Urinary bladder (tissue), 4 donors: ENCODE results near the gene ZNRF3. TPM values are rescaled to one million over a fixed set of nuclear protein-coding genes. Genes with fewer than 3 reads are reported as not detected.

Source experiments
- DNase-seq: peaks from one replicate; pipeline ENCODE4 v3.0.0-alpha.2; 2015; ENCODE audit errors: extremely low spot score
- H3K27ac ChIP-seq: one replicate; pipeline ENCODE4 v1.5.1; 2013; ENCODE audit warnings: low read depth, mild to moderate bottlenecking, moderate library complexity
- H3K36me3 ChIP-seq: one replicate; pipeline ENCODE4 v1.6.1; 2013; ENCODE audit warnings: mild to moderate bottlenecking, moderate library complexity; ENCODE audit not compliant: insufficient read depth
- H3K4me1 ChIP-seq: one replicate; pipeline ENCODE4 v1.6.1; 2013; ENCODE audit warnings: mild to moderate bottlenecking, moderate library complexity; ENCODE audit not compliant: insufficient read depth
- H3K4me3 ChIP-seq: one replicate; pipeline ENCODE4 v1.5.1; 2013; ENCODE audit warnings: low read depth, low read length
- WGBS: extraction: QIAGEN DNeasy Blood & Tissue Kit; methylation state at CpG from one replicate; pipeline ENCODE4 v1.1.7; 2013; 5-methylcytosine and 5-hydroxymethylcytosine counted together
- polyA plus RNA-seq: library from polyadenylated mRNA; stranded (reverse); fragments of 200-250 nt; gene quantifications from one replicate; pipeline ENCODE4 v1.2.3, GENCODE V29; 2013
- total RNA-seq: library from RNA; depleted of rRNA; stranded (reverse); fragments of >200 nt; gene quantifications from one replicate; pipeline ENCODE4 v1.2.3, GENCODE V29; 2014
- donor health status: healthy with polysubstance abuse.
- donor health status: healthy.

ZNRF3 gene
- total and polyA plus RNA-seq, 2 donors: 7.4 to 8.7 TPM

DNA sequence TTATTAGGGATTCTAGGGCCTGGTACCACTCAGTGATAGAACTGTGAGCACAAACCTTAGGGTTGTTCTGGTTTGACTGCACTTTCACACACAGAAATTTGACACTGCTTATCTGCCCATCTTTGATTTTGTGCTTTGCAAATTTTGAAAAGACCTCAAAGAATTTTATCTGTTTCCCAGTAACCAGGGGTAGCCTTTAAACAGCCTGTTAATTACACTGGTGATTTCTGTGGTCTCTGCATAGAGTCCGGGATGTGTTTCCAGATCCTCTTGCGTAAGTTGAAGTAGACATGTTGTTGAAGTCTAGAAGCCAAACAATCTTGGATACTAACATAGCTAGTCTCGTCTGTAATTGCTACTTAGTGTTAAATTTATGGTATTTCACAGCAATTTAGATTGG, 103.0 kb downstream of the ZNRF3 start:
- WGBS: 68% methylated on average over 3 of the region's 3 CpGs
- H3K4me3 ChIP-seq: no peak overlapping the region

GRCh38 chr22:28988457-28988856, 105.1 kb downstream of the ZNRF3 start:
- H3K4me3 ChIP-seq: no peak overlapping the region
- H3K27ac ChIP-seq: no peak overlapping the region
- DNase-seq: no peak
- H3K36me3 ChIP-seq: no peaks in the 10 kb centered on the region
- 96% methylated on average over 4 of the region's 4 CpGs for WGBS
- no peaks in the 10 kb centered on the region for H3K4me1 ChIP-seq

More for the DNA sequence above, 103.0 kb downstream of the ZNRF3 start:
- H3K4me1 ChIP-seq: no peaks in the 10 kb centered on the region
- H3K27ac ChIP-seq: no peak overlapping the region
- no peak for DNase-seq
- no peaks in the 10 kb centered on the region for H3K36me3 ChIP-seq

DNA sequence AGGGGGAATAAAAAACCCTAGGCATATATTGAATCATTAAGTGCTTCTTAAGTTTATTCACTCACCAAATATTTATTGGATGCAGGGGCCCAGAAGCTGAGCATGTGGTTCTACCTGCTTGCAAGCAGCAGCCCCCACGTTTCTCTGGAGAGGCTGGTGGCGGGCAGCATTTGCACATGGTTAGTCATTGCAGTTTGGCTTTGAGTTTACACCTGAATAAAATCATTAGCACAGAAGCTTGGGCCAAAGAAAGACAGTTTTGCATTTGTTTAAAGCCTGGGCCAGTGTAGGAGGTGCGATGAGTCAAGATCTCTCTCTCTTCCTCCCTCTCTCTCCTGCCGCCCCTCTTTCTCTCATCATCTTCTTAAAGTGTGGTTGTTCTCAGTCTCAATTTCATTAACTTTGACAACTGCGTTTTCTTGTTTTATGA, 105.7 kb downstream of the ZNRF3 start:
- no peak for DNase-seq
- WGBS: 72% methylated on average over 5 of the region's 5 CpGs
- no peak overlapping the region for H3K4me3 ChIP-seq
- H3K36me3 ChIP-seq: no peaks in the 10 kb centered on the region
- no peaks in the 10 kb centered on the region for H3K4me1 ChIP-seq
- no peak overlapping the region for H3K27ac ChIP-seq

- DNase-seq: no peak
- Histone ChIP-seq H3K36me3 (no peaks in the 10 kb centered on the region), H3K4me3 (no peak overlapping the region), H3K4me1 (no peaks in the 10 kb centered on the region), H3K27ac (no peak overlapping the region)
- WGBS: 42% methylated on average over 7 of the region's 7 CpGs
These were observed 106.1 kb downstream of the ZNRF3 start for GRCh38 chr22:28989484-28989883.

- WGBS: 66% methylated on average over 4 of the region's 4 CpGs
- Histone ChIP-seq H3K36me3 (no peaks in the 10 kb centered on the region), H3K4me1 (no peaks in the 10 kb centered on the region), H3K4me3 (no peak overlapping the region), H3K27ac (no peak overlapping the region)
- no peak for DNase-seq
These were observed 106.5 kb downstream of the ZNRF3 start for GRCh38 chr22:28989912-28990311.

DNA sequence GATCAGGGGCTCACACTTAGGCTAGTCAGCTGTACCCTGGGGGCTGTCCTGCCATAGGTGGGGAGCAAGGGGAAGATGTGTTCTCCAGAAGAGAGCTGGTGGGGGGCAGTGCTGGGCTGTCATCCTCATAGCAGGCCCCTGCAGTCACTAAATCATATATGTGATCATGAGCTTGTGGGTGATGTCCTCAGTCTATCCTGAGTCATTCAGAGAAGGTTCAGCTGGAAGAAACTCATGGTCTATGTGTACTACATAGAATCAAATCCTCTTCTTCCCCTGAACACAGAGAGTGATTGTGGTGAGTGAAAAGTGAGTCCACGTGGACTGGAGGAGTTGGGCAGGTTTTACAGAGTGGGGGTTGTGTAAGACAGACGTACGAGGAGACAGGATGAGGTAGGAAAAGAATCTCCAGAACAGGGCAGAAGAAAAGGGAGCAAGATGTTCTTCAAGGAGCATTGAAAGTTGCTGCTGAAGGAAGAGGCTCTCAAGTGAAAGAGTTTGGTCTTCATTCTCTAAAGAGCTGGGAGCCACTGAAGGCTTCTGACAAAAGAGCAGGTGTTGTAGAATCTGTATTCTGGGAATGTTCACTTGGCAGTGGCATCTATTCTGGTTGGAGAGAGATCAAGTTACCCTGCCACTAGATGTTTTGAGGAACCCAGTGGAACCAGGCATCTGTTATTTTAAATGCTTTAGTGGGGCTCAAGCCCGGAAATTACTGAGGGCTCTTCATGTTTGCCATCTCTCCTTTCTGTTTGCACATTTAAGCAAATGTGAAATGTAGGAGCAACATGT, 109.4 kb downstream of the ZNRF3 start:
- Histone ChIP-seq H3K4me1 (no peaks in the 10 kb centered on the region), H3K27ac (no peak overlapping the region), H3K4me3 (no peak overlapping the region), H3K36me3 (no peaks in the 10 kb centered on the region)
- no peak for DNase-seq
- 91% methylated on average over 4 of the region's 4 CpGs for WGBS

DNA sequence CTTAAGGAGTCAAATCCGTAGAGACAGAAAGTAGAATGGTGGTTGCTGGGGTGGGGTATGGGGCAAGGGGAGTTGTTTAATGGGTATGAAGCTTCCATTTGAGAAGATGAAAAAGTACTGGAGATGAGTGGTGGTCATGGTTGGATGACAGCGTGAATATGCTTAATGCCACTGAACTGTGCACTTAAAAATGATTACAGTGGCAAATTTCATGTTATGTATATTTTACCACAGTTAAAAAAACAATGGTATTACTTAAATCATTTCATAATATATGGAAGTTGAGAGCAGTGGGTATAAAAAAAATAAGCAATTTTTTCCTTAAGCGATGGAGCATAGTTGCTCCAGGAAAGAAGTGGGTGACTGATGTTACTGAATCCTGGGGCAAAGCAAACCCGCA, 111.2 kb downstream of the ZNRF3 start:
- Histone ChIP-seq H3K27ac (no peak overlapping the region), H3K4me1 (no peaks in the 10 kb centered on the region), H3K4me3 (no peak overlapping the region), H3K36me3 (no peaks in the 10 kb centered on the region)
- over 99% methylated on average over 4 of the region's 4 CpGs for WGBS
- no peak for DNase-seq

DNA sequence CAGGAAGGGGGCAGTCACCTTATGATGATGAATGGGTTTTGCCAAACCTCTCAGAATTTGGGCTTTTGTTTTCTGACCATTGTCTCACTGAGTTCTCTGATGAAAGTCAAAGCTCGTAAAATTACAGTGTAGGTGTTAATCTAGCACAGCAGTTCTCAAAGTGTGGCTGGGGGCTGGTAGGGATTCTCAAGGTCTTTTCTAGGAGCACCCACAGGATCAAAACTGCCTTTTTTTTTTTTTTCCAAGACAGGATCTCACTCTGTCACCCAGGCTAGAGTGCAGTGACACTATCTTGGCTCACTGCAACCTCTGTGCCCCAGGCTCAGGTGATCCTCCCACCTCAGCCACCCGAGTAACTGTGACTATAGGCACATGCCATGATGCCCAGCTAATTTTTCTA, 112.2 kb downstream of the ZNRF3 start:
- Histone ChIP-seq H3K4me3 (no peak overlapping the region), H3K4me1 (no peaks in the 10 kb centered on the region), H3K36me3 (no peaks in the 10 kb centered on the region), H3K27ac (no peak overlapping the region)
- DNase-seq: no peak
- WGBS: 92% methylated on average over 2 of the region's 2 CpGs

GRCh38 chr22:28997342-28997741, 114.0 kb downstream of the ZNRF3 start:
- Histone ChIP-seq H3K4me3 (no peak overlapping the region), H3K4me1 (no peaks in the 10 kb centered on the region), H3K27ac (no peak overlapping the region), H3K36me3 (no peaks in the 10 kb centered on the region)
- no peak for DNase-seq
- WGBS: 94% methylated on average over 3 of the region's 3 CpGs

DNA sequence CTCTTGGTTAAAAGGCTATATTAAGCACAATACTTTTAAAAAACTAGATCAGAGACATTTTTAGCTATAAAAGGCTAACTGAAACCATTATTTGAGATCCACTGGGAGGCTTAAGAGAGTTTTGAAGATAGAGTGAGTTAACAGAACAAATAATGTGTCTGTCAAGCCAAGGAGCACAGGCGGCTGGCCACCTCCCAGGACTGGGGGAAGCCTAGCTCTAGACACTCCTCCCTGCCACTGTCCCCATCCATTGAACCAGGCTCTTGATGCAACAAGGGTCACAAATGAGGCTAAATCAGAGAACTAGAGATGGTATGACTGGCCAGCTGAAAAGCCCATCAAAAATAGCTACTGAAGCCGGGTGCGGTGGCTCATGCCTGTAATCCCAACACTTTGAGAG, 115.3 kb downstream of the ZNRF3 start:
- Histone ChIP-seq H3K4me3 (no peak overlapping the region), H3K4me1 (no peaks in the 10 kb centered on the region), H3K36me3 (no peaks in the 10 kb centered on the region), H3K27ac (no peak overlapping the region)
- no peak for DNase-seq
- WGBS: 97% methylated on average over 3 of the region's 3 CpGs

GRCh38 chr22:28999510-28999909, 116.1 kb downstream of the ZNRF3 start:
- 86% methylated on average over 7 of the region's 7 CpGs for WGBS
- no peak for DNase-seq
- no peak overlapping the region for H3K27ac ChIP-seq
- no peaks in the 10 kb centered on the region for H3K4me1 ChIP-seq
- H3K4me3 ChIP-seq: no peak overlapping the region
- H3K36me3 ChIP-seq: no peaks in the 10 kb centered on the region

DNA sequence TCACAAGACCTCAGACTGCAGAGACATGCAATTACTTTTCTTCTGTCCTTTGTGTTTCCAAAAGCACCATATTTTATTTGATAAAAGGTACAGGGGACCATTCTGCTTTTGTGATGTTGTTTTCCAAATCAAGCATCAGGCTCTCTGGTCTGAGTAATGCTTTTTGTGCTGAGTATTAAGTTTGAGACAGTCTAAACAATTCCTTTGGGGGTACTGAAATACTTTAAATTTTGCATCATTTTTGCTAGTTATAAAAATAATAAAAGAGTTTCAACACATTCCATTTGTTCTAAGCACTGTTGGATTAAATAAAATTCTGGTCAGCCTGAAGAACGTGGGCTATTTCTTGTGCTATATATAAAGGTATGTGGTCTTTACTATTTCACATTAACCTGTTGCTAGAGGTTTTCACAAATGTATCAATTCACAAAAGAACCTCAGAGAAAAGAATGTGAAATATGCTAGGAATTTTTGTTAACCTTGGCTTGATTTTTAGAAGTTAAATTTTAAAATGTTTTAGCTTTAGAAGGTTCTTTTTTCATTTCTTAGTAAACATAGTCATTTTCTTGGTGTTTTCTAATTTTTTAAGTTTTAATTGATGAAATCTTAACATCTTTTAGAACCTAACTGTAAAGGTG, 116.7 kb downstream of the ZNRF3 start:
- no peak for DNase-seq
- Histone ChIP-seq H3K4me1 (no peaks in the 10 kb centered on the region), H3K27ac (no peak overlapping the region), H3K36me3 (no peaks in the 10 kb centered on the region), H3K4me3 (no peak overlapping the region)
- WGBS: 59% methylated on average over 1 of the region's 1 CpG

- WGBS: over 99% methylated on average over 5 of the region's 5 CpGs
These were observed 117.3 kb downstream of the ZNRF3 start for GRCh38 chr22:29000641-29001040.

GRCh38 chr22:29002603-29003002, 119.2 kb downstream of the ZNRF3 start:
- Histone ChIP-seq H3K27ac (no peak overlapping the region), H3K36me3 (no peaks in the 10 kb centered on the region), H3K4me1 (no peaks in the 10 kb centered on the region), H3K4me3 (no peak overlapping the region)
- DNase-seq: no peak
- WGBS: 98% methylated on average over 4 of the region's 4 CpGs

More at GRCh38 chr22:29000641-29001040, 117.3 kb downstream of the ZNRF3 start:
- Histone ChIP-seq H3K4me1 (no peaks in the 10 kb centered on the region), H3K4me3 (no peak overlapping the region), H3K36me3 (no peaks in the 10 kb centered on the region), H3K27ac (no peak overlapping the region)
- DNase-seq: no peak
